SK-N-MC (cell line): ENCODE results near the gene ME1.
A peak's percentile ranks its signal among the peaks of the same experiment; 100 is the strongest.
"Not testable (repeated sequence)": the region's sequence is repeated elsewhere in the genome, so short reads cannot be mapped to it uniquely, and the experiment has no call there.

Experiments used
- DNase-seq: peaks from one replicate; pipeline ENCODE4 v3.0.0-alpha.2; 2011; ENCODE audit warnings: low read depth, low spot score
- H3K27ac ChIP-seq: fragments of 200-600 bp; sonication (generic); 2 replicates; pipeline ENCODE4 v1.5.1; 2016; ENCODE audit warnings: mixed run types
- H3K36me3 ChIP-seq: fragments of 200-600 bp; sonication (generic); 2 replicates; pipeline ENCODE4 v1.6.1; 2017; ENCODE audit warnings: antibody characterized with exemption, low read length, mixed read lengths; ENCODE audit not compliant: insufficient read depth
- H3K4me3 ChIP-seq: fragments of 200-600 bp; sonication (generic); 2 replicates; pipeline ENCODE4 v1.5.1; 2016
- H3K9ac ChIP-seq: fragments of 200-600 bp; sonication (generic); 2 replicates; pipeline ENCODE4 v1.8.0; 2017; ENCODE audit warnings: mixed run types, mixed read lengths; ENCODE audit not compliant: insufficient read length
- H3K9me3 ChIP-seq: fragments of 200-600 bp; sonication (generic); 2 replicates; pipeline ENCODE4 v1.6.1; 2017; ENCODE audit warnings: low read depth, mild to moderate bottlenecking, antibody characterized with exemption, low read length, moderate library complexity, mixed read lengths
- EZH2 ChIP-seq: fragments of 200-600 bp; sonication (generic); IDR thresholded peaks from one replicate; pipeline ENCODE4 v1.6.1; 2017; ENCODE audit warnings: antibody characterized with exemption
- FOXP2 ChIP-seq: optimal IDR thresholded peaks from 2 replicates; pipeline ENCODE3; 2011; ENCODE audit warnings: mild to moderate bottlenecking, moderate library complexity; ENCODE audit not compliant: insufficient read depth; ENCODE audit errors: extremely low read length, control extremely low read depth
- POLR2AphosphoS5 ChIP-seq: IDR thresholded peaks from 2 replicates; pipeline ENCODE4 v1.6.1; 2012; ENCODE audit warnings: mild to moderate bottlenecking, low read depth, low read length, borderline replicate concordance

Gene ME1

DNA sequence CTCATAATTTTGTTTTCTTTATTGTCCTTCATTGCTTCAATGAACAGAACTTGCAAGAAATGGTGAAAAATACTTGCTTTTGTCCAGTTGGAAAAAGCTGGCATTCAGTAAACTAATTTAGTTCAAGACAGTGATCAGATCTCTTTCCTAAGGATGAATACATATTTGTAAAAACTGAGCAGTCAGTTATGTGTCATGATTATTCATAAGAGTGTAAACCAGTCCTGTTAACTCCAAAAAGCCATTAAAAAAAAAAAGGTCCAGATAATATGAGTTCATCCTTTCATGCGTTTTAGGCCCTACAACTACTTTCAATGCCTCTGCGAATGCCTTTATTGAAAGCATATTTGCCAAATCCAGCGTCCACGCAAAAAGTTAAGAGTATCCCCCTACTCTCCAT is 238.4 kb downstream of the ME1 start:
- Histone ChIP-seq H3K9ac (peak overlapping the region; percentile 85), H3K9me3 (no peaks in the 10 kb centered on the region), H3K36me3 (peaks cover 27% of the 10 kb centered on the region), H3K4me3 (peak overlapping the region; percentile 97), H3K27ac (no peak overlapping the region)
- TF ChIP-seq POLR2AphosphoS5 (no peak), FOXP2 (no peak), EZH2 (no peak)
- no peak for DNase-seq

DNA sequence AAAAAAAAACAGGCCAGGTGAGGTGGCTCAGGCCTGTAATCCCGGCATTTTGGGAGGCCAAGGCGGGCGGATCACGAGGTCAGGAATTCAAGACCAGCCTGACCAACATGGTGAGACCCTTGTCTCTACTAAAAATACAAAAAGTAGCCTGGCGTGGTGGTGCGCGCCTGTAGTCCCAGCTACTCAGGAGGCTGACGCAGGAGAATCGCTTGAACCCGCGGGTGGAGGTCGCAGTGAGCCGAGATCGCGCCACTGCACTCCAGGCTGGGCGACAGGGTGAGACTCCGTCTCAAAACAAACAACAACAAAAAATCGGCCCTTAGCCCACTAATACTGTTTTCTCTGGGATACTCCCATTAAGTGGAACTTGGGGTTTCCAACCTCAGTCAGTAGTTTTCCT is 238.9 kb downstream of the ME1 start:
- Histone ChIP-seq H3K36me3 (peaks cover 29% of the 10 kb centered on the region), H3K4me3 (peak overlapping the region; percentile 97), H3K9ac (peak overlapping the region; percentile 85)
- not testable (repeated sequence) for H3K9me3 ChIP-seq, H3K27ac ChIP-seq, DNase-seq

- Histone ChIP-seq H3K9ac (no peak overlapping the region), H3K27ac (no peak overlapping the region), H3K4me3 (no peak overlapping the region), H3K36me3 (peaks cover 38% of the 10 kb centered on the region), H3K9me3 (no peaks in the 10 kb centered on the region)
- no peak for TF ChIP-seq EZH2
- no peak for DNase-seq
Observed at GRCh38 chr6:83190626-83191025, 240.2 kb downstream of the ME1 start.

GRCh38 chr6:83188501-83188900 is 242.3 kb downstream of the ME1 start:
- Histone ChIP-seq H3K36me3 (peaks cover 48% of the 10 kb centered on the region), H3K9ac (no peak overlapping the region), H3K27ac (no peak overlapping the region), H3K9me3 (no peaks in the 10 kb centered on the region), H3K4me3 (no peak overlapping the region)
- TF ChIP-seq POLR2AphosphoS5 = no peak
- TF ChIP-seq FOXP2 = no peak
- no peak for TF ChIP-seq EZH2
- no peak for DNase-seq

GRCh38 chr6:83185096-83185495 is 245.8 kb downstream of the ME1 start:
- Histone ChIP-seq H3K27ac (no peak overlapping the region), H3K9me3 (no peaks in the 10 kb centered on the region), H3K9ac (no peak overlapping the region), H3K4me3 (no peak overlapping the region), H3K36me3 (peaks cover 69% of the 10 kb centered on the region)
- DNase-seq = no peak
- TF ChIP-seq FOXP2 (no peak), EZH2 (no peak), POLR2AphosphoS5 (no peak)

DNA sequence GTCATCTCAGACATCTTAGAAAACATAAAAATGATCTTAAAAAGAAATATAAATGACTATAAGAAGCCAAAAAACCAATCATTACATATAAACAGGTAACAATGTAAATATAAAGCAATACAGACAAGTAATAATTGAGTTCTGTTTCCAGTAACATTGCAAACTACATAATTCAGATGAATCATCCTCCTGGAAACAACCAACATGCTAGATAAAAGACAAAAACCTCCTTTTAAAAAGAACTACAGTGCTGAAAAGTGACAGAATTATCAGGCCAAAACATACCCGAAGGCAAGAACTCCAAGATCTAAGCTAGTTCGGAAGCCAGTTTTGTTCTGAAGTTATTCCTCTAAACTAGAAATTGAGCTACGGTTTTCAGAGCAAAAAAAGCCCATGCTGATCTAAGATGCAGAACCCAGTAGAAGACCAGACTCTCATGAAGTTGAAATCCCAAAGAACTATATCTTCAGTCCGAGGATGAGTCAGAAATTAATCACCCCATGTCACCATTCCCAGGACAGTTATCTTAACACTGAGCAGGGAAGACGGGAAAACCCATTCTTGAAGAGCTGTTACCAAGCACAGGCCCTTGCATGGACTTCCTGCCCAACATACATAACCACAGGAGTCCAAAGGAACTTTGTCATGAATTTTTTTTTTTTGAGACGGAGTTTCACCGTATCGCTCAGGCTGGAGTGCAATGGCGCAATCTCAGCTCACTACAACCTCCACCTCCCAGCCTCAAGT is 247.6 kb downstream of the ME1 start:
- Histone ChIP-seq H3K4me3 (no peak overlapping the region), H3K36me3 (peaks cover 63% of the 10 kb centered on the region), H3K9me3 (no peaks in the 10 kb centered on the region), H3K9ac (no peak overlapping the region), H3K27ac (no peak overlapping the region)
- TF ChIP-seq POLR2AphosphoS5 = no peak
- no peak for TF ChIP-seq EZH2
- TF ChIP-seq FOXP2 = no peak
- no peak for DNase-seq

GRCh38 chr6:83182114-83182513 is 248.7 kb downstream of the ME1 start:
- Histone ChIP-seq H3K27ac (no peak overlapping the region), H3K9me3 (no peaks in the 10 kb centered on the region), H3K36me3 (peaks cover 65% of the 10 kb centered on the region)

DNA sequence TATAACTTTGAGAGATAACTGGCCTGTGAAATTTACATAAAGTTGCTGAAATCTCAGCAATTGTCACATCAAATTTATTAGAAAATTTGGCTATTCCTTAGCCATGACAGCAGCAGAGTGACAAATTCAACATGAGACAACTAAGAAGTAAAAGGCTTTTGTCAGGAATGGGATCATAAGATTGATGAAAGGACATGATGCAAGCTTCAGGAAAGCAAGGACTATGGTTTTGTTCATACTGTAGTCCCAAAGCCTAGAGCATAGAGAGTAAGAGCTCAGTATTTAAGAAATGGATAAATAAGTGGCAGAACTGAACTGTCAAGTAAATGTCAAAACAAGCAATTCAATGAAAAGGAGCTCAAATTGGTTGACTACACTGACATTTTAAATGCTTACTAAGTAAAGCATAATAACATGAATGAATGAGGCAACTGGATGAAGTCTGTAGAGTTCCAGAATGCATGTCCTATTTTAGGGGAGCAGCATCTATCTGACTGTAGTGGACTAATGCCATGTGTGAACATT is 250.4 kb downstream of the ME1 start:
- no peak overlapping the region for H3K27ac ChIP-seq
- DNase-seq = no peak
- H3K36me3 ChIP-seq = peaks cover 65% of the 10 kb centered on the region
- no peak overlapping the region for H3K4me3 ChIP-seq
- H3K9ac ChIP-seq = no peak overlapping the region
- TF ChIP-seq POLR2AphosphoS5 = no peak
- H3K9me3 ChIP-seq = no peaks in the 10 kb centered on the region

More at GRCh38 chr6:83182114-83182513, 248.7 kb downstream of the ME1 start:
- TF ChIP-seq POLR2AphosphoS5 (no peak), FOXP2 (no peak)
- Histone ChIP-seq H3K9ac (no peak overlapping the region), H3K4me3 (no peak overlapping the region)
- no peak for DNase-seq

- H3K9me3 ChIP-seq = no peaks in the 10 kb centered on the region
- no peak overlapping the region for H3K27ac ChIP-seq
- H3K4me3 ChIP-seq = no peak overlapping the region
- H3K9ac ChIP-seq = no peak overlapping the region
- peaks cover 74% of the 10 kb centered on the region for H3K36me3 ChIP-seq
- DNase-seq = no peak
- TF ChIP-seq EZH2 (no peak), FOXP2 (no peak), POLR2AphosphoS5 (no peak)
Observed at GRCh38 chr6:83176246-83176645, 254.6 kb downstream of the ME1 start.
